PC-3 (cell line): Measurements from ENCODE around the gene GATAD2A. TPM values are rescaled to one million over a fixed set of nuclear protein-coding genes. Genes with fewer than 3 reads are reported as not detected.

Experiments
- ATAC-seq: fragments of 200-7000 bp; cut with Tn5 transposase; 2 replicates; pipeline ENCODE4 v1.9.1; 2020; ENCODE audit warnings: mild to moderate bottlenecking, moderate library complexity
- BruUV-seq: library from RNA; stranded (reverse); fragments of 400-500 nt; replicated peaks from 2 replicates; lab custom pipeline; 2021; lab: Mats Ljungman, UMichigan
- CTCF ChIA-PET: fragments of 300-600 bp; sonication (Branson Sonifier 250); formaldehyde crosslinking; loops from one replicate; lab custom pipeline; 2022; ENCODE audit warnings: antibody characterized with exemption; lab: Charles Lee
- POLR2A ChIA-PET: fragments of 300-600 bp; sonication (Branson Sonifier 250); formaldehyde crosslinking; loops from one replicate; lab custom pipeline; 2022; ENCODE audit warnings: antibody characterized with exemption; ENCODE audit not compliant: unreplicated experiment; lab: Charles Lee
- DNase-seq: peaks from one replicate; pipeline ENCODE4 v3.0.0-alpha.2; 2015
- H2AFZ ChIP-seq: fragments of 300-600 bp; sonication (generic); 2 replicates; pipeline ENCODE4 v1.6.0; 2016; ENCODE audit warnings: antibody characterized with exemption, low read length
- H3F3A ChIP-seq: fragments of 300-600 bp; sonication (generic); one replicate; pipeline ENCODE4 v1.6.0; 2017; ENCODE audit warnings: antibody characterized with exemption, low read length, control low read depth, mild to moderate bottlenecking; ENCODE audit not compliant: unreplicated experiment
- H3K27ac ChIP-seq: fragments of 300-600 bp; sonication (generic); 2 replicates; pipeline ENCODE4 v1.5.1; 2016; ENCODE audit warnings: mild to moderate bottlenecking, low read length
- H3K27me3 ChIP-seq: fragments of 300-600 bp; sonication (generic); 2 replicates; pipeline ENCODE4 v1.6.1; 2016; ENCODE audit warnings: low read length, mixed read lengths
- H3K36me3 ChIP-seq: fragments of 300-600 bp; sonication (generic); 2 replicates; pipeline ENCODE4 v1.6.1; 2016; ENCODE audit warnings: low read depth, mixed run types, low read length, mixed read lengths
- H3K4me1 ChIP-seq: fragments of 300-600 bp; sonication (generic); 2 replicates; pipeline ENCODE4 v1.5.1; 2016; ENCODE audit warnings: low read length; ENCODE audit not compliant: insufficient read depth
- H3K4me2 ChIP-seq: fragments of 300-600 bp; sonication (generic); 2 replicates; pipeline ENCODE4 v1.6.0; 2016; ENCODE audit warnings: low read length
- H3K4me3 ChIP-seq: fragments of 300-600 bp; sonication (generic); 2 replicates; pipeline ENCODE4 v1.5.1; 2016; ENCODE audit warnings: mild to moderate bottlenecking, low read length, mixed read lengths
- H3K79me2 ChIP-seq: fragments of 300-600 bp; sonication (generic); 2 replicates; pipeline ENCODE4 v1.6.1; 2017; ENCODE audit warnings: low read length, mixed read lengths
- H3K9ac ChIP-seq: fragments of 300-600 bp; sonication (generic); 2 replicates; pipeline ENCODE4 v1.6.0; 2016; ENCODE audit warnings: mild to moderate bottlenecking, low read length
- H3K9me2 ChIP-seq: fragments of 300-600 bp; sonication (generic); replicated peaks from 2 replicates; pipeline ENCODE4 v1.6.1; 2016; ENCODE audit warnings: mixed run types, low read length, mixed read lengths
- H3K9me3 ChIP-seq: fragments of 300-600 bp; sonication (generic); 2 replicates; pipeline ENCODE4 v1.6.1; 2016; ENCODE audit warnings: low read length, mixed read lengths
- H4K20me1 ChIP-seq: fragments of 300-600 bp; sonication (generic); 2 replicates; pipeline ENCODE4 v1.6.1; 2016; ENCODE audit warnings: low read length, mixed read lengths
- EZH2 ChIP-seq: fragments of 300-600 bp; sonication (generic); IDR thresholded peaks from one replicate; pipeline ENCODE4 v1.6.1; 2017; ENCODE audit warnings: antibody characterized with exemption, mild to moderate bottlenecking, low read length; ENCODE audit not compliant: unreplicated experiment
- EZH2phosphoT487 ChIP-seq: fragments of 300-600 bp; sonication (generic); IDR thresholded peaks from 2 replicates; pipeline ENCODE4 v1.6.1; 2018; ENCODE audit warnings: mild to moderate bottlenecking, antibody characterized with exemption, low read length, borderline replicate concordance
- intact Hi-C: fragments of 100-400 bp; cut with micrococcal nuclease; formaldehyde crosslinking; loops from 2 replicates; pipeline ENCODE4 v1.9.0; 2023
- total RNA-seq: library from RNA; depleted of rRNA; stranded (reverse); fragments of >200 nt; gene quantifications from 2 replicates; pipeline ENCODE4 v1.2.3, GENCODE V29; 2014
- TF ChIP-seq, protein P1 (sequence below): fragments of 300-600 bp; sonication (generic); conservative IDR thresholded peaks from 2 replicates; pipeline ENCODE4 v1.5.1; 2017; ENCODE audit warnings: antibody characterized with exemption, low read depth, mild to moderate bottlenecking, low read length

GATAD2A gene
- total RNA-seq, 1 experiment from 2014 or later = 104 TPM

DNA sequence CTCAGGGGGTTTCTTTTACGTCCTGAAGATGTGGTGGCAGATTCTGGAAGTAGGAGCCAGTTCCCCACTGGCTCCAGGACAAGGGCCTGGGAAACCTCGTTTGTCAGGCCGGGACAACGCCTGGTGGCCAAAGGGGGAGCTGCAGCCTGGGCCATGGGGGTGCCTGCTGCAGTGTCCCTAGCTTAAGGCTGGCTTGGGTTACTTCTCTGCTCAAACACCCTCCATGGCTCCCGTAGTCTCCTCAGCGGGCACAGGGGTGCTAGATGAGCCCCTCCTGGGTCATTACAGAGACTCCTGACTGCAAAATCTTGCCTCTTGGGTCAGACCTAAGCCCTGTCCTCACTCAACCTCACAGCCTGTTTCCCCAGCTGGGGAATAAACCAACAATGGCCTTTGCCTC, 147.3 kb downstream of the GATAD2A start:
- no peak overlapping the region for H3K4me3 ChIP-seq
- no peak overlapping the region for H3K27ac ChIP-seq
- no peaks in the 10 kb centered on the region for H3K9me3 ChIP-seq
- DNase-seq = peak; percentile 45
- peak; percentile 77 for ATAC-seq
- no peaks in the 10 kb centered on the region for H3F3A ChIP-seq
- POLR2A ChIA-PET = interaction anchor here (1.3 kb wide), 1 partner anchor 11 kb away, joined by 3 read pairs; no protein-coding TSS in a partner anchor
- H4K20me1 ChIP-seq = no peaks in the 10 kb centered on the region
- no peaks in the 10 kb centered on the region for H3K79me2 ChIP-seq
- H2AFZ ChIP-seq = no peak overlapping the region
- no peak overlapping the region for H3K9ac ChIP-seq
- no peaks in the 10 kb centered on the region for H3K4me1 ChIP-seq
- intact Hi-C loops = loop anchor here (5.0 kb wide), 1 partner anchor 90 kb away; the partner anchor contains the start of gene GMIP
- H3K4me2 ChIP-seq = no peak overlapping the region
- no peaks in the 10 kb centered on the region for H3K9me2 ChIP-seq
- BruUV-seq = no TSS peak
- H3K36me3 ChIP-seq = no peaks in the 10 kb centered on the region
- CTCF ChIA-PET = interaction anchor here (0.6 to 1.3 kb wide), 4 partner anchors 12 to 258 kb away, joined by 3 to 4 read pairs (median 4); no protein-coding TSS in a partner anchor
- H3K27me3 ChIP-seq = no peaks in the 10 kb centered on the region
- no peak for TF ChIP-seq EZH2phosphoT487
- TF ChIP-seq EZH2 = no peak
- TF ChIP-seq, protein P1, sequence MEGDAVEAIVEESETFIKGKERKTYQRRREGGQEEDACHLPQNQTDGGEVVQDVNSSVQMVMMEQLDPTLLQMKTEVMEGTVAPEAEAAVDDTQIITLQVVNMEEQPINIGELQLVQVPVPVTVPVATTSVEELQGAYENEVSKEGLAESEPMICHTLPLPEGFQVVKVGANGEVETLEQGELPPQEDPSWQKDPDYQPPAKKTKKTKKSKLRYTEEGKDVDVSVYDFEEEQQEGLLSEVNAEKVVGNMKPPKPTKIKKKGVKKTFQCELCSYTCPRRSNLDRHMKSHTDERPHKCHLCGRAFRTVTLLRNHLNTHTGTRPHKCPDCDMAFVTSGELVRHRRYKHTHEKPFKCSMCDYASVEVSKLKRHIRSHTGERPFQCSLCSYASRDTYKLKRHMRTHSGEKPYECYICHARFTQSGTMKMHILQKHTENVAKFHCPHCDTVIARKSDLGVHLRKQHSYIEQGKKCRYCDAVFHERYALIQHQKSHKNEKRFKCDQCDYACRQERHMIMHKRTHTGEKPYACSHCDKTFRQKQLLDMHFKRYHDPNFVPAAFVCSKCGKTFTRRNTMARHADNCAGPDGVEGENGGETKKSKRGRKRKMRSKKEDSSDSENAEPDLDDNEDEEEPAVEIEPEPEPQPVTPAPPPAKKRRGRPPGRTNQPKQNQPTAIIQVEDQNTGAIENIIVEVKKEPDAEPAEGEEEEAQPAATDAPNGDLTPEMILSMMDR = peak; percentile 59

DNA sequence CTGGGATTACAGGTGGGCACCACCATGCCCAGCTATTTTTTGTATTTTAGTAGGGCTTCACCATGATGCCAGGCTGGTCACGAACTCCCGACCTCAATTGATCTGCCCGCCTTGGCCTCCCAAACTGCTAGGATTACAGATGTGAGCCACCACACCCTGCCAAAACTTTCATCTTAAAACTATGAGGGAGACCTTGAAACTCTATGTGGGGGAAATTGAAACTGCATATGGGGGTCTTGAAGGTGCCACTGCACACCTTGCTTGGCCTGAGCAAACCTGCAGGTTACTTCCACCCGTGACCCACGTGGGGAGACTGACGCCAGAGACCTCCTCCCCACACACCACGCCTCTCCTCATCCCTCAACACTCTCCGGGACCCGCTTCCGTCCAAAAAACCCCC, 148.2 kb downstream of the GATAD2A start:
- no peaks in the 10 kb centered on the region for H4K20me1 ChIP-seq
- no peaks in the 10 kb centered on the region for H3K36me3 ChIP-seq
- intact Hi-C loops = loop anchor here (5.0 kb wide), 1 partner anchor 89 kb away; the partner anchor contains the start of gene GMIP
- BruUV-seq = no TSS peak
- TF ChIP-seq EZH2phosphoT487 = no peak
- TF ChIP-seq, protein P1 = no peak
- TF ChIP-seq EZH2 = no peak
- H3K27me3 ChIP-seq = no peaks in the 10 kb centered on the region
- H3K4me1 ChIP-seq = no peaks in the 10 kb centered on the region
- H2AFZ ChIP-seq = no peak overlapping the region
- no peaks in the 10 kb centered on the region for H3K9me2 ChIP-seq
- DNase-seq (no peak), ATAC-seq (no peak)
- H3K27ac ChIP-seq = no peak overlapping the region
- CTCF ChIA-PET = interaction anchor here (1.3 kb wide), 1 partner anchor 12 kb away, joined by 4 read pairs; no protein-coding TSS in a partner anchor
- H3K9me3 ChIP-seq = no peaks in the 10 kb centered on the region
- H3K4me2 ChIP-seq = no peak overlapping the region
- H3F3A ChIP-seq = no peaks in the 10 kb centered on the region
- POLR2A ChIA-PET = interaction anchor here (1.3 kb wide), 1 partner anchor 12 kb away, joined by 3 read pairs; no protein-coding TSS in a partner anchor
- H3K79me2 ChIP-seq = no peaks in the 10 kb centered on the region
- H3K4me3 ChIP-seq = no peak overlapping the region
- no peak overlapping the region for H3K9ac ChIP-seq
